Endothelial cell of umbilical vein (primary cell): ENCODE data around the gene AIRE. TPM values are rescaled to one million over a fixed set of nuclear protein-coding genes. Genes with fewer than 3 reads are reported as not detected.

Source experiments
- BruUV-seq: library from RNA; stranded (reverse); fragments of 400-500 nt; replicated peaks from 2 replicates; lab custom pipeline; 2021; lab: Mats Ljungman, UMichigan
- CTCF ChIA-PET: fragments of 300-600, 350-600 bp; sonication (Branson Sonifier 250); formaldehyde crosslinking; loops from one replicate; lab custom pipeline; 2021; ENCODE audit warnings: antibody characterized with exemption, inconsistent platforms; lab: Charles Lee
- POLR2A ChIA-PET: fragments of 300-600, 350-600 bp; sonication (Branson Sonifier 250); formaldehyde crosslinking; loops from one replicate; lab custom pipeline; 2021; ENCODE audit warnings: antibody characterized with exemption, inconsistent platforms; lab: Charles Lee
- DNase-seq: peaks from one replicate; pipeline ENCODE4 v3.0.0-alpha.2; 2011; ENCODE audit warnings: low read depth, low spot score
- FAIRE-seq: peaks from 2 replicates; lab custom pipeline; 2011; peaks lifted over from hg19 to GRCh38; lab: Jason Lieb, UNC
- H2AFZ ChIP-seq: 2 replicates; pipeline ENCODE4 v1.6.0; 2012; ENCODE audit warnings: low read depth, low read length, control low read depth, inconsistent platforms
- H3K27ac ChIP-seq: 2 replicates; pipeline ENCODE4 v1.5.1; 2011; ENCODE audit warnings: low read depth, mild to moderate bottlenecking, control low read depth, low read length, moderate library complexity; ENCODE audit not compliant: insufficient read depth
- H3K27me3 ChIP-seq, 2 experiments: 2 replicates each; pipeline versions ENCODE4 v1.6.0 to v1.6.1; 2011; ENCODE audit warnings: low read length in 2 of 2, mixed read lengths in 1 of 2; ENCODE audit not compliant: control insufficient read depth in 2 of 2, insufficient read depth in 2 of 2
- H3K36me3 ChIP-seq, 2 experiments: 2 replicates in 1 of 2; 3 replicates in 1 of 2; pipeline ENCODE4 v1.5.1; 2011; ENCODE audit warnings: low read length in 2 of 2, mild to moderate bottlenecking in 1 of 2, moderate library complexity in 1 of 2; ENCODE audit not compliant: control insufficient read depth in 2 of 2, insufficient read depth in 2 of 2; ENCODE audit errors: extremely low read depth in 1 of 2
- H3K4me1 ChIP-seq: 3 replicates; pipeline ENCODE4 v1.5.1; 2011; ENCODE audit warnings: mild to moderate bottlenecking, low read length; ENCODE audit not compliant: control insufficient read depth, insufficient read depth; ENCODE audit errors: extremely low read depth
- H3K4me2 ChIP-seq: 2 replicates; pipeline ENCODE4 v1.6.1; 2011; ENCODE audit warnings: low read length, control low read depth, mixed read lengths; ENCODE audit not compliant: insufficient read depth
- H3K4me3 ChIP-seq, 3 experiments: fragments of 200-600 bp in 1 of 3; sonication (generic), shearing (Covaris generic) in 1 of 3; replicated peaks in 1 of 3; 2 replicates each; pipeline ENCODE4 v1.5.1; 2011 to 2016; ENCODE audit warnings: control low read depth in 3 of 3, low read length in 3 of 3, mild to moderate bottlenecking in 2 of 3, inconsistent platforms in 1 of 3, low read depth in 1 of 3, moderate library complexity in 1 of 3; ENCODE audit not compliant: insufficient read depth in 1 of 3
- H3K79me2 ChIP-seq: 2 replicates; pipeline ENCODE4 v1.6.0; 2012; ENCODE audit warnings: low read length, inconsistent platforms; ENCODE audit not compliant: control insufficient read depth, insufficient read depth
- H3K9ac ChIP-seq: replicated peaks from 2 replicates; pipeline ENCODE3; 2011; ENCODE audit warnings: low read length, control low read depth; ENCODE audit not compliant: insufficient read depth; ENCODE audit errors: extremely low read depth
- H3K9me1 ChIP-seq: replicated peaks from 3 replicates; pipeline ENCODE4 v1.6.0; 2011; ENCODE audit warnings: mild to moderate bottlenecking, low read length; ENCODE audit not compliant: control insufficient read depth, insufficient read depth; ENCODE audit errors: extremely low read depth
- H3K9me3 ChIP-seq: replicated peaks from 2 replicates; pipeline ENCODE4 v1.5.1; 2012; ENCODE audit warnings: low read length, inconsistent platforms; ENCODE audit not compliant: control insufficient read depth, insufficient read depth
- H4K20me1 ChIP-seq: replicated peaks from 2 replicates; pipeline ENCODE3; 2011; ENCODE audit warnings: mild to moderate bottlenecking, low read length; ENCODE audit not compliant: control insufficient read depth, insufficient read depth; ENCODE audit errors: extremely low read depth
- CTCF ChIP-seq, 2 donors: IDR thresholded peaks; 1 replicate in 1 of 2; 2 replicates in 1 of 2; pipeline ENCODE4 v1.5.1; 2011; ENCODE audit warnings: low read length in 2 of 2, mild to moderate bottlenecking in 2 of 2, moderate library complexity in 2 of 2, control low read depth in 1 of 2, inconsistent platforms in 1 of 2, low read depth in 1 of 2; ENCODE audit not compliant: insufficient read depth in 1 of 2; ENCODE audit errors: extremely low read depth in 1 of 2
- EZH2 ChIP-seq: IDR thresholded peaks from 2 replicates; pipeline ENCODE4 v1.6.1; 2012; ENCODE audit warnings: borderline replicate concordance, low read depth, mild to moderate bottlenecking, moderate library complexity, low read length, inconsistent platforms; ENCODE audit not compliant: severe bottlenecking
- FOS ChIP-seq: IDR thresholded peaks from 2 replicates; pipeline ENCODE4 v1.6.1; 2011; ENCODE audit warnings: mild to moderate bottlenecking, low read length, moderate library complexity, borderline replicate concordance; ENCODE audit not compliant: insufficient read depth
- GATA2 ChIP-seq: IDR thresholded peaks from 2 replicates; pipeline ENCODE4 v1.7.0; 2011; ENCODE audit warnings: low read depth, mild to moderate bottlenecking, moderate library complexity, mixed read lengths, low read length; ENCODE audit not compliant: insufficient read length, insufficient read depth
- JUN ChIP-seq: IDR thresholded peaks from 2 replicates; pipeline ENCODE4 v1.6.1; 2011; ENCODE audit warnings: borderline replicate concordance, low read depth; ENCODE audit not compliant: insufficient read length, insufficient read depth
- MAX ChIP-seq: IDR thresholded peaks from 2 replicates; pipeline ENCODE4 v1.6.1; 2011; ENCODE audit not compliant: insufficient read depth, insufficient read length
- MYC ChIP-seq: IDR thresholded peaks from one replicate; pipeline ENCODE4 v1.6.1; 2011; ENCODE audit warnings: mild to moderate bottlenecking, low read depth, low read length
- POLR2A ChIP-seq: IDR thresholded peaks from 2 replicates; pipeline ENCODE4 v1.6.1; 2012; ENCODE audit warnings: low read depth, mild to moderate bottlenecking, control low read depth, low read length
- POLR2AphosphoS5 ChIP-seq: IDR thresholded peaks from 2 replicates; pipeline ENCODE4 v1.6.1; 2012; ENCODE audit warnings: low read depth, mild to moderate bottlenecking, control low read depth, low read length, moderate library complexity; ENCODE audit not compliant: insufficient read depth
- dilution Hi-C: fragments of 300-500 bp; cut with MboI; formaldehyde crosslinking; loops from one replicate; pipeline ENCODE4 v1.15.0; 2019; ENCODE audit warnings: low sequenced_read_pairs; ENCODE audit not compliant: extremely low pct_ligation_motif_present
- intact Hi-C: fragments of 100-400 bp; cut with micrococcal nuclease; formaldehyde crosslinking; loops from one replicate; pipeline ENCODE4 v1.10.0; 2022
- polyA plus RNA-seq, 4 experiments: library from polyadenylated mRNA; depleted of rRNA in 3 of 4; stranded (reverse) in 3 of 4; unstranded in 1 of 4; fragments of >200 nt; gene quantifications; 2 replicates each; pipeline versions ENCODE4 v1.2.1 to v1.2.3, GENCODE V29; 2011 to 2012; ENCODE audit warnings: missing spikeins in 1 of 4
- total RNA-seq: library from RNA; stranded (reverse); gene quantifications from 2 replicates; pipeline ENCODE4 v1.2.3, GENCODE V29; 2021

Gene AIRE
- total and polyA plus RNA-seq, 2 donors (not counting 3 experiments of a cell fraction or from before 2014, with no cell fraction given) = 0.04 to 0.11 TPM

DNA sequence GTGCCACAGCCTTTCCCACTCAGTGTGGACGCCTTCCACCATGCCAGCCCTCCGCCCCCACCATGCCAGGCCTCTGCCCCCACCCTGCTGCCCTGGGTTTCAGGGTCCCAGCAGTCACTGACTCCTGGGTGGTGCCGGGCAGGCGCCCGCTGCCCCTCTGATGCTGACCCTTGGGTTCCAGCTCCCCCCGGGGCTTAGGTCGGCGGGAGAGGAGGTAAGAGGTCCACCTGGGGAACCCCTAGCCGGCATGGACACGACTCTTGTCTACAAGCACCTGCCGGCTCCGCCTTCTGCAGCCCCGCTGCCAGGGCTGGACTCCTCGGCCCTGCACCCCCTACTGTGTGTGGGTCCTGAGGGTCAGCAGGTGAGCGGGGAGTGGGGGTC is 7.1 kb downstream of the AIRE start:
- dilution Hi-C loops (no loop called here), intact Hi-C loops (no loop called here)
- no peaks in the 10 kb centered on the region for H3K9me1 ChIP-seq
- H3K27ac ChIP-seq = no peak overlapping the region
- H3K4me1 ChIP-seq = no peaks in the 10 kb centered on the region
- no peak for DNase-seq
- no peak for FAIRE-seq
- no peaks in the 10 kb centered on the region for H3K36me3 ChIP-seq
- no peaks in the 10 kb centered on the region for H3K9me3 ChIP-seq
- no peak overlapping the region for H2AFZ ChIP-seq
- ChIA-PET CTCF (no interaction called here), POLR2A (no interaction called here)
- H3K27me3 ChIP-seq = no peaks in the 10 kb centered on the region
- TF ChIP-seq FOS = no peak
- TF ChIP-seq GATA2 = no peak
- TF ChIP-seq POLR2A = no peak
- TF ChIP-seq JUN = no peak
- no peak for TF ChIP-seq MAX
- no peak for TF ChIP-seq POLR2AphosphoS5
- TF ChIP-seq CTCF (IDR thresholded peaks at IDR 0.05; ENCODE audit: extremely low read depth in 1 of 2, insufficient read depth in 1 of 2, low read depth in 1 of 2, low read length in 2 of 2) = no peak
- no peak for TF ChIP-seq EZH2
- no peak for TF ChIP-seq MYC
- no peak overlapping the region for H3K4me2 ChIP-seq
- BruUV-seq = no TSS peak
- no peaks in the 10 kb centered on the region for H3K79me2 ChIP-seq
- no peak overlapping the region for H3K4me3 ChIP-seq
- H4K20me1 ChIP-seq = no peaks in the 10 kb centered on the region
- no peak overlapping the region for H3K9ac ChIP-seq
